ENCODE data around the gene KIT.

KIT gene

GRCh38 chr4:54661169-54661568 is 3.4 kb downstream of the KIT start:
- no peak for DNase-seq

GRCh38 chr4:54661686-54662085 is 3.9 kb downstream of the KIT start:
- DNase-seq: no peak

GRCh38 chr4:54662123-54662522 is 4.4 kb downstream of the KIT start:
- DNase-seq: no peak

- no peak for DNase-seq
These were observed 5.3 kb downstream of the KIT start for GRCh38 chr4:54662901-54663585.

- DNase-seq: no peak
These were observed 6.6 kb downstream of the KIT start for GRCh38 chr4:54664400-54664799.

GRCh38 chr4:54668014-54668611 is 10.4 kb downstream of the KIT start:
- DNase-seq: no peak

- no peak for DNase-seq
These were observed 12.1 kb downstream of the KIT start for GRCh38 chr4:54669831-54670230.

GRCh38 chr4:54675721-54676461 is 18.1 kb downstream of the KIT start:
- no peak for DNase-seq

GRCh38 chr4:54676658-54677057 is 18.9 kb downstream of the KIT start:
- no peak for DNase-seq

- no peak for DNase-seq
These were observed 19.7 kb downstream of the KIT start for GRCh38 chr4:54677416-54677815.

GRCh38 chr4:54677853-54678650 is 20.3 kb downstream of the KIT start:
- DNase-seq: no peak

GRCh38 chr4:54678826-54679225 is 21.1 kb downstream of the KIT start:
- no peak for DNase-seq

- no peak for DNase-seq
These were observed 22.1 kb downstream of the KIT start for GRCh38 chr4:54679813-54680212.

GRCh38 chr4:54683616-54684346 is 26.0 kb downstream of the KIT start:
- no peak for DNase-seq

GRCh38 chr4:54685810-54686209 is 28.1 kb downstream of the KIT start:
- DNase-seq: no peak

GRCh38 chr4:54687887-54688841 is 30.4 kb downstream of the KIT start:
- no peak for DNase-seq

- DNase-seq: no peak
These were observed 37.6 kb downstream of the KIT start for GRCh38 chr4:54695337-54695736.

GRCh38 chr4:54695788-54696187 is 38.0 kb downstream of the KIT start:
- no peak for DNase-seq

- no peak for DNase-seq
These were observed 38.9 kb downstream of the KIT start for GRCh38 chr4:54696649-54697048.

- DNase-seq: no peak
These were observed 43.2 kb downstream of the KIT start for GRCh38 chr4:54700986-54701385.

- DNase-seq: no peak
These were observed 45.4 kb downstream of the KIT start for GRCh38 chr4:54703182-54703581.

GRCh38 chr4:54707406-54707805 is 49.6 kb downstream of the KIT start:
- no peak for DNase-seq

Measured in NCI-H2107 (cell line).